Measurements from ENCODE around the gene DUOX2. TPM values are rescaled to one million over a fixed set of nuclear protein-coding genes. Genes with fewer than 3 reads are reported as not detected.

DUOX2 gene
- total RNA-seq, 1 experiment from 2014 or later: 0.08 TPM

GRCh38 chr15:45116482-45117307 is 2.7 kb upstream of the DUOX2 start:
- peaks cover 21% of the 10 kb centered on the region for H3K27me3 ChIP-seq (ENCODE audit: control insufficient read depth, insufficient read depth, low read length)
- CTCF ChIA-PET: interaction anchor here (1.1 kb wide), 1 partner anchor 10 kb away, joined by 4 read pairs; no protein-coding TSS in a partner anchor
- no peak for ATAC-seq

GRCh38 chr15:45116006-45116481 is 2.1 kb upstream of the DUOX2 start:
- H3K27me3 ChIP-seq (ENCODE audit: control insufficient read depth, insufficient read depth, low read length): peaks cover 21% of the 10 kb centered on the region
- POLR2A ChIA-PET: no interaction called here
- CTCF ChIA-PET: interaction anchor here (1.1 kb wide), 1 partner anchor 11 kb away, joined by 4 read pairs; no protein-coding TSS in a partner anchor
- no peak for TF ChIP-seq TCF7L2 (IDR thresholded peaks at IDR 0.05; ENCODE audit: low read depth, low read length)
- TF ChIP-seq CTCF (IDR thresholded peaks at IDR 0.05): no peak
- TF ChIP-seq SIN3A (IDR thresholded peaks at IDR 0.05; ENCODE audit: borderline replicate concordance, insufficient read depth, low read depth, low read length): no peak
- TF ChIP-seq REST (IDR thresholded peaks at IDR 0.05; ENCODE audit: insufficient read depth in 1 of 2, low read depth in 2 of 2, low read length in 1 of 2): no peak

More at GRCh38 chr15:45116482-45117307, 2.7 kb upstream of the DUOX2 start:
- TF ChIP-seq REST (IDR thresholded peaks at IDR 0.05; ENCODE audit: insufficient read depth in 1 of 2, low read depth in 2 of 2, low read length in 1 of 2): no peak
- no peak for TF ChIP-seq SIN3A (IDR thresholded peaks at IDR 0.05; ENCODE audit: borderline replicate concordance, insufficient read depth, low read depth, low read length)
- TF ChIP-seq CTCF (IDR thresholded peaks at IDR 0.05): no peak
- no peak for TF ChIP-seq POLR2AphosphoS5 (IDR thresholded peaks at IDR 0.05; ENCODE audit: low read depth, low read length)
- no peak for TF ChIP-seq TCF7L2 (IDR thresholded peaks at IDR 0.05; ENCODE audit: low read depth, low read length)
- H3K4me1 ChIP-seq (ENCODE audit: control insufficient read depth, insufficient read depth, low read length): peaks cover 14% of the 10 kb centered on the region
- in situ Hi-C loops (cut with HindIII; ENCODE audit: low pct_unique_long_range_greater_than_20kb, low sequenced_read_pairs) (no loop called here), intact Hi-C loops (cut with micrococcal nuclease; ENCODE audit: unreplicated experiment) (no loop called here)
- H3K27ac ChIP-seq (ENCODE audit: low read length): no peak overlapping the region
- POLR2A ChIA-PET: no interaction called here
- BruUV-seq (replicated peaks): no TSS peak
- H3K9me3 ChIP-seq (ENCODE audit: control insufficient read depth, insufficient read depth, low read depth, low read length): no peaks in the 10 kb centered on the region
- H3K4me3 ChIP-seq (ENCODE audit: low read depth in 2 of 2, low read length in 2 of 2): no peak overlapping the region
- DNase-seq (ENCODE audit: low read depth, low spot score): no peak
- H3K36me3 ChIP-seq (ENCODE audit: control insufficient read depth, insufficient read depth, low read length): no peaks in the 10 kb centered on the region

More at GRCh38 chr15:45116006-45116481, 2.1 kb upstream of the DUOX2 start:
- ATAC-seq: no peak
- Histone ChIP-seq H3K9me3 (ENCODE audit: control insufficient read depth, insufficient read depth, low read depth, low read length) (no peaks in the 10 kb centered on the region), H3K4me3 (ENCODE audit: low read depth in 2 of 2, low read length in 2 of 2) (no peak overlapping the region), H3K4me1 (ENCODE audit: control insufficient read depth, insufficient read depth, low read length) (peaks cover 14% of the 10 kb centered on the region), H3K36me3 (ENCODE audit: control insufficient read depth, insufficient read depth, low read length) (no peaks in the 10 kb centered on the region), H3K27ac (ENCODE audit: low read length) (no peak overlapping the region)
- in situ Hi-C loops (cut with HindIII; ENCODE audit: low pct_unique_long_range_greater_than_20kb, low sequenced_read_pairs): no loop called here
- intact Hi-C loops (cut with micrococcal nuclease; ENCODE audit: unreplicated experiment): no loop called here
- no TSS peak for BruUV-seq (replicated peaks)
- no peak for DNase-seq (ENCODE audit: low read depth, low spot score)

Measured in Panc1 (cell line).